ENCODE data around the gene C1orf105.

DNA sequence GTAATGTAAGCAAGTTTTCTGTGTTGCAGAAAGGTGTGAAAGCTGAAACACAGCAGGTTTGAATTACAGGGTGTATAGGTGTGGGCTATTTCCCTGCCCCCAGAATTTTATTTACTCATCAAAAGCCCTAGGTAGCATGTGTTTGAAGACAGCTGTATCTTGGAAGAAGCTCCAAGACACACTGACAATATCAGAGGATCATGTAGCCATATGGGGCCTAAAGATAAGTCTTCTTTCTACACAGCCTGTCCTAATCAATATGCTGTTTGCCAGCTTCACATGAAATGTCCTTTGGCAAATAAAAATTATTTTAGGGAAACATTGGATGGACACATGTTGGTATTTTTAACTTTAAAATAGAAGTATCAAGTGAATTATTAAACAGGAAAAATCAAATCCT, 95.0 kb downstream of the C1orf105 start:
- TF ChIP-seq CTCF (IDR thresholded peaks at IDR 0.05) = no peak
- no peak for TF ChIP-seq POLR2A (IDR thresholded peaks at IDR 0.05)

Measured in testis (tissue), 2 donors.